GM18861 (cell line): ENCODE results near the gene BSX.

ENCODE experiments used
- ATAC-seq: cut with Tn5 transposase; IDR thresholded peaks from one replicate; pipeline ENCODE4 v1.9.1; 2021; ENCODE audit not compliant: unreplicated experiment

The BSX gene

GRCh38 chr11:122963961-122964360 is 17.7 kb downstream of the BSX start:
- ATAC-seq = no peak

GRCh38 chr11:122954455-122954854 is 27.2 kb downstream of the BSX start:
- ATAC-seq = no peak

- ATAC-seq = no peak
These were observed 30.4 kb downstream of the BSX start for GRCh38 chr11:122951211-122951610.

- no peak for ATAC-seq
These were observed 43.1 kb downstream of the BSX start for GRCh38 chr11:122938557-122938956.

GRCh38 chr11:122937983-122938382 is 43.7 kb downstream of the BSX start:
- ATAC-seq = no peak

GRCh38 chr11:122933416-122933815 is 48.2 kb downstream of the BSX start:
- no peak for ATAC-seq

- ATAC-seq = no peak
These were observed 50.1 kb downstream of the BSX start for GRCh38 chr11:122931510-122931909.
